IPS DF 19.7 (cell line): ENCODE results near the gene PIGR.

Experiments
- DNase-seq: peaks from one replicate; pipeline ENCODE4 v3.0.0-alpha.2; 2013; ENCODE audit warnings: low read depth, low spot score

The PIGR gene

DNA sequence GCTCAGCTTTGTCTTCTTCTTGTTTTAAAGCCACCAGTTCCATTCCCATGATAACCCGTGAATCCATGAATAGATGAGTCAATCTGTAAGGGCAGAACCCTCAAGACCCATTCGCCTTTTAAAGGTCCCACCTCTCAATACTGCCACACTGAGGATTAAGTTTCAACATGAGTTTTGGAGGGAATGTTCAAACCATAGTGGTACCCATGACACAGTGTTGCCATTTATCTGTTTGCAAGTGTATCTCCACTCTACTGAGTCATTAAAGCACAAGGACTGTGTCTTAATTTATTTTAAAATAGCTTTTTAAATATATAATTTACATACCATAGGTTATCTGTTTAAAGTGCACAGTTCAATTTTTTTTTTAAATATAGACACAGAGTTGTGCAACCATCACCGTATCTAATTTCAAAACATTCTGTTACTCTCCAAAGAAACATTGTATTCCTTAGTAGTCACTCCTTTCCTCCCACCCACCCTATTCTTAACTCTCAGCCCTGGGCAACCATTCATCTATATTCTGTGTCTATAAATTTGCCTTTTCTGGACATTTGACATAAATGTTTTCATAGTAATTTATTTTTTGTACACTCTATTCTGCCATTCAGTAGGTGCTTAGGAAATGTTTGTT, 53.8 kb downstream of the PIGR start:
- no peak for DNase-seq

DNA sequence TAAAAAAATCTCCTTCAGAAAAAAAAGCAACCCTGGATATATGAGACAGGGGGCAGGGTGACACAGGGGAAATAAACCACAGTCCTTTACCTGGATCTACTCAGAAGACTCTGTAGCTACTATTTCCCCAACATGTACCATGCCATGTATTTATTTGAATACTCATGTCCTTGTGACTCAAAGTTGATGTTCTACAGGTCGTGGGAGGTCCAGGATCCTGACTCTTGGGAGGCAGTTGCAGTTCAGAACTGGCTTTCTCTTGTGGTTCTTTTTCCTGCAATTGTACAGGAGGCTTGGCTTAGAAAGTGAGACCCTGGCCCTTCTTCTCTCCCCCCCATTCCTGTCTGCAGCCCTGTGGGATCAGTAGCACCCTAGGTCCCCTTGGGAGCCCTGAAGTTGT, 54.9 kb downstream of the PIGR start:
- DNase-seq = no peak

DNA sequence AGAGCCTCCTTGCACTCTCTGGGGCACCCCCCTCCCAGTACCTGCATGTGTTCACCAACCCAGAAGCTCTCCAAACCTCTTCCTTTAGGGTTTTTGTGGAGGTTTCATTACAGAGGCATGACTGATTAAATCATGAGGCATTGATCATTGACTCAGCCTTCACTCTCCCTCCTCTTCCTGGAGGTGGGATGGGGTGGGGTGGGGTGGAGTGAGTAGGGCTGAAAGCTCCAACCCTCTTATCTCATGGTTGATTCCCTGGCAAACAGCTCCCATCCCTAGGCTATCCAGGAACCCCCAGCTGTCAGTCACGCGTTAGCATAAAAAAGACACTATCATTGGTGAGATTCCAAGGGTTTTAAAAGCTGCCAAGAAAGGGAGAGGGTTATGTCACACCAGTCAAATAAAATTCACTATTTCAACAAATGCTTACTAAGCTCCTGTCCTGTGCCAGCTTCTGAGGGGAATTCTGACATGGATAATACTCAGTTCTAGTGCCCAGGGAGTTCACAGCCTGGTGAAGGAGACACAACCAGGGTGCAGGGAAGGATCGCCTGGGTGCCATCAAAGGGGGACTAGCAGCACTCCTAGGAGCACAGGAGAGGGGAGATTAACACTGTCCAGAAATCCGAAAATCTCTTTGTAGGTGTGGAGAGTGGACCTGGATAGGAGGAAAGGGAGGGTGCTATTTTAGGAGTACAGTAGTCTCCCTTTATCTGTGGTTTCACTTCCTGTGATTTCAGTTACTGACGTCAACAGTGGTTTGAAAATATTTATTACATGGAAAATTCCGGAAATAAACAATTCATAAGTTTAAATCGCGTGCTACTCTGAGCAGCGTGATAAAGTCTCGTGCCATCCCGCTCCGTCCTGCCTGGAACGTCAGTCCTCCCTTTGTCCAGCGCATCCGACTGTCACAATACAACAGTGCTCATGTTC, 55.9 kb downstream of the PIGR start:
- DNase-seq = no peak

DNA sequence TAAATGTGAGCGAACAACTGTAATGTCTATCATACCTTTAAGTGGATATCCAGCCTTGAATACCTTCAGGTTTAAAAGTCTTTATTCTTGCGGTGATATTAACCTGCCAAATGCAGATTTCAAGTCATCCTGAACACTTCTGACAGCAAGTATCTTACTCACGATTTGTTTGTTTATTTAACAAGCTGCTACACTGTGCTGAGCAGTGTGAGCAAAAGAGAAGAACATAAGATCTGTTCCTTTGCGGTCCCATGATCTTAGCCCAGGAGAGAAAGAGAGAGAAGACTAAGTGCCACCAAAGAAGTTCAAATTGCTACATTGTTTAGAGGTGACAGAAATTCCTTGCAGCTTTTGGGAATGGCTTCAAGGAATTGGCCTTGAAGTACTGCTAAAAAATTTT, 58.6 kb downstream of the PIGR start:
- DNase-seq = no peak

DNA sequence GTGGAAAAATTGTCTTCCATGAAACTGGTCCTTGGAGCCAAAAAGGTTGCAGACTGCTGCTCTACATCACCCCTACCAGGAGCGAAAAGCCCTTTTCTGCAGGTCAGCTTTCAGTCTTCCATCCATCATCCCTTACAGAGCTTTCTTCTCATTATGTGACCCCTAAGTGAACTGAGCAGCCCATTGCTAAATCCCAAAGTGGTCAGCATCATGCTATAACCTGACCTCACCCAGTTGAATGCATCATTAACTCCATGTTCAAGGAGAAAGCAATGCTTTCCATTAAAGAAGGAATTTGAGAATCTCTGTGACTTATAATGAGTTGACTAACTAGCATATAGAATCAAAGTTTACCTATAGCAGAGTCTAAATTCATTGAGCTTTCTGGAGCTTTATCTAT, 59.4 kb downstream of the PIGR start:
- DNase-seq = no peak

DNA sequence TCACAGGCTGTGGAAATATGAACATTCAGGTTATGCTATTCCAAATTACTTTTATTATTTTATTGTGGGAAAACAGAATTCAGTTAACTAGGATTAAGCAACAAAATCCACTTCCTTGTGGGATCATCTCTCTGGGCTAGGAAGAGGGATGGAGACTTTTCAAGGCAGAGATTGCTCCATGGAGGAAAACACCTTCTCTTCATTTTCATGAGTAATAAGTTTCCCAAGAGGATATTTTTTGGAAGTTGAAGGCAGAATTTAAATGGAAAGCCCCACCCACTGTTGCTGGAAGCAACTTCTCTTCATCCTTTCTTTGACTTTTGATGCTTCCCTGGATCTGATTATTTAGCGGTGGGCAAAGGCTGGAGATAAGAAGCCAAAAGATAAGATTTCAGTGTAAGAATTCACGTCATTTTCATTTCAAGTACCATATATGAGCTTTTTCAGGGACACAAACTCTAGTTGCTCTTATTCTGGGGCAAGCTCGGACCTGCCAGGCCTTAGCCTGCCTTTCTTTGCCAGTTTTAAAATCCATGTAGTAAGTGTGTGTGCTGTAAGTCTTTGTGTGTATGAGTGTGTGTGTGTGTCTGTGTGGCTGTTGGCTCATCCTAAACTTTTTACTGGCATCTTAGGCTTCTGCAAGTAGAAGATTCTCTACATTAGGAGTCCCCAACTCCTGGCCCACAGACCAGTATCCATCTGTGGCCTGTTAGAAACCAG, 60.8 kb downstream of the PIGR start:
- DNase-seq = no peak

DNA sequence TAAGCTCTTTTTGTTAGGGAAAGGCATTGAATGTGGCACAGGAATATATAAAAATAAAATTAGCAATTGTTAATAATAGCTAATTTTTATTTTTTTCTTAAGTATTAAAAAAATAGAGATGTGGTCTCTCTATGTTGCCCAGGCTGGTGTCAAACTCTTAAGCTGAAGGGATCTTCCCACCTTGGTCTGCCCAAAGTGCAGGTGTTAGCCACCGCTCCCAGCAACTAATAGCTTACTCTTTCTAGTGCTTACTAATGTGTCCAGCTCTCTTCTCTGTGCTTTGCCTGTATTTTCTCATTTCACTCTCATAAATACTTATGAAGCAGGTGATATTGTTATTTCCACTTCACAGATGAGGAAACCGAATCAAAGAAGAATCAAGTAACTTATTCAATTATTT, 62.4 kb downstream of the PIGR start:
- DNase-seq = no peak

DNA sequence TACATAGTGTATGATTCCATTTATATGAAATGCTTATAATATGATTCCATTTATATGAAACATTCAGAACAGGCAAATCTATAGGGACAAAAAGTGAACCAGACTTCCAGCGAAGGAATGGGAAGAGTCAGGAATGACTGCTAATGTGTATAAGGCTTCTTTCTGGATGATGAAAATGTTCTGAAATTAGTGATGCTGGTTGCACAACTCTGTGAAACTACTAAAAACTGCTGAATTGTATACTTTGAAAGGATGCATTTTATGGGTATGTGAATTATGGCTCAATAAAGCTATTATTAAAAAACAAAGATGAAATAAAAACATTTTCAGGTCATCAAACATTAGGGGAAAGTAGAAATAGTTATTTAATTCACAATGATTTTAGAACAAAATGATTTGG, 63.1 kb downstream of the PIGR start:
- no peak for DNase-seq

DNA sequence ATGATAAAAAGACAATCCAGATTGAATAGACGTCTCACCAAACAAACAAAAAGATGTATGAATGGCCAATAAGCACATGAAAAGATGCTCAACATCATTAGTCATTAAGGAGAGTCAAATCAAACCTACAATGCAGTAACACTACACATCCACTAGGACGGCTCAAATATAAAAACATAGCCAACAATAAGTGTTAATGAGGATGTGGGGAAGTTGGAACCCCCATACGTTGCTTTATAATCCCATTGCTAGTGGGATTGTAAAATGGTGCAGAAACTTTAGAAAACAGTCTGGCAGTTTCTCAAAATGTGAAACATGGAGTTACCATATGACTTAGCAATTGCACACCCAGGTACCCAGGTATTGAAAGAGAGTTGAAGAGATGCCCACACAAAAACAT, 63.7 kb downstream of the PIGR start:
- no peak for DNase-seq

DNA sequence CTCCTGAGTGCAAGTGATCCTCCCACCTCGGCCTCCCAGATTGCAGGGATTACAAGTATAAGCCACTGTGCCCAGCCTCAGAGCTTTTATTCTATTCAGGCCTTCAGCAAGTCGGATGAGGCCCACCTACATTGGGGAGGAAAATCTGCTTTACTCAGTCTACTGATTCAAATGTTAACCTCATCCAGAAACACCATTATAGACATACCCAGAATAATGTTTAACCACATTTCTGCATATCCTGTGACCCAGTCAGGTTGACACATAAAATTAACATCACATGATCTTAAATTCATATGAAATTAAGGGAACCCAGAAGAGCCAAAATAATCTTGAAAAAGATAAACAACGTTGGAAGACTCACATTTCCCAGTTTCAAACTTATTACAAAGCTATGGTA, 66.0 kb downstream of the PIGR start:
- DNase-seq = no peak
